Measurements from ENCODE around the gene ATP7B.
"Not testable (repeated sequence)": the region's sequence is repeated elsewhere in the genome, so short reads cannot be mapped to it uniquely, and the experiment has no call there.

ATP7B gene

DNA sequence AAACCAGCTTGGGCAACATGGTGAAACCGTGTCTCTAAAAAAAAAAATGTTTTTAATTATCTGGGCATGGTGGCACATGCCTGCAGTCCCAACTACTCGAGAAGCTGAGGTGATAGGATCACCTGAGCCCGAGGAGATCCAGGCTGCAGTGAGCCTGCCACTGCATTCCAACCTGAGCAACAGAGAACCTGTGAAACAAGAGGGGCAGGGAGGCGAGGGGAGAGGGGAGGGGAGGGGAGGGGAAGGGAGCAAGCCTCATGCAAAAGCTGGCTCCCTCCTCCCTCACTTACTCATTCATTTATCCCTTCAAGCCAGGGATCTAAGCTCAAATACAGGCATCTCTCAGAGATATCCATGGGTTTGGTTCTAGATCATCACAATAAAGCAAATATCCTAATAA, 8.9 kb downstream of the ATP7B start:
- DNase-seq (ENCODE audit: low read depth in 1 of 2, low spot score in 1 of 2), result peak in 1 of 2 experiments; percentile 47
- in situ Hi-C loops (cut with HindIII; ENCODE audit: low pct_unique_long_range_greater_than_20kb, low sequenced_read_pairs), result no loop called here
- no peak for TF ChIP-seq JUND (IDR thresholded peaks at IDR 0.05; ENCODE audit: low read depth)

DNA sequence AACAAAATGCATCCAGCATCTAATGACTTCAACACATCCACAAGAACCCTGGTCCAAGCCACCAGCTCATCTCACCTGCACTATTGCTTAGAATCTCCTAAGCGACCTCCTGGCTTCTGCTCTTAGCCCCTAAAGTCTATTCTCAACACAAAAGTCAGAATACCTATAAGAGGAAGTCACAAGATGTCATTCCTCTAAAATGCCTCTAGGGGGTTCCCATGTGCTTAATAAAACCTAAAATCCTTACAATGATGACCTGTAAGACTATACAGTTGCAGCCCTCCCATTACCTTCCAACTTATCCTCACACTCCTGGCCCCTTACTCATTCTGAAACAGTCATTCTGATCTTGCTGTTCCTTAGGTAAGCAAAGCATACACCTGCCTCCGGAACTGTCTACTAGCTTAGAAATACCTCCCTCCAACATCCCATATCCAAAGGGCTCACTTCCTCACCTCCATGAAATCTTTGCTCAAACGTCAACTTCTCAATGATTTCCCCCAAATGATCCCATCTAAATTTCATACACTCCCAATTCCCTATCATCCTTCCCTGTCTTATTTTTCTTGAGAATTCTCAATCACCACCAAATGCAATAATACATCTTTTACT, 10.0 kb downstream of the ATP7B start:
- in situ Hi-C loops (cut with HindIII; ENCODE audit: low pct_unique_long_range_greater_than_20kb, low sequenced_read_pairs), result no loop called here
- no peak for TF ChIP-seq JUND (IDR thresholded peaks at IDR 0.05; ENCODE audit: low read depth)
- DNase-seq (ENCODE audit: low read depth in 1 of 2, low spot score in 1 of 2), result peak in 1 of 2 experiments; percentile 58

DNA sequence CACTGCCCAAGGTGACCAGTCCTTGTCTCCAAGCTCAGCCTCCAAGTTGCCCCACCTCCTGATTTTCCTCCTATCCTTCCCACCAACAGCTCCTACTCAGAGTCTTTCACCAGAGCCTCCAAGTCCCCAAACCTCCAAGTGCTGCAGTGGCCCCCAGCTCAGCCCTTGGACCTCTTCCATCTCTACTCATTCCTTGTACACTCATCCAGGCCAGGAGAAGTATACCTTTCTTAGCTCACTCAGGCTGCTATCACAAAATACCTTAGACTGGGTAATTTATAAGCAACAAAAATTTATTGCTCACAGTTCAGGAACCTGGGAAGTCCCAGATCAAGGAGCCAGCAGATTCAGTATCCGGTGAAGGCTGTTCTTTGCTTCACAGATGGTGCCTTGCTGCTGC, 11.3 kb downstream of the ATP7B start:
- no peak for DNase-seq (ENCODE audit: low read depth in 1 of 2, low spot score in 1 of 2)
- in situ Hi-C loops (cut with HindIII; ENCODE audit: low pct_unique_long_range_greater_than_20kb, low sequenced_read_pairs), result no loop called here
- no peak for TF ChIP-seq JUND (IDR thresholded peaks at IDR 0.05; ENCODE audit: low read depth)

DNA sequence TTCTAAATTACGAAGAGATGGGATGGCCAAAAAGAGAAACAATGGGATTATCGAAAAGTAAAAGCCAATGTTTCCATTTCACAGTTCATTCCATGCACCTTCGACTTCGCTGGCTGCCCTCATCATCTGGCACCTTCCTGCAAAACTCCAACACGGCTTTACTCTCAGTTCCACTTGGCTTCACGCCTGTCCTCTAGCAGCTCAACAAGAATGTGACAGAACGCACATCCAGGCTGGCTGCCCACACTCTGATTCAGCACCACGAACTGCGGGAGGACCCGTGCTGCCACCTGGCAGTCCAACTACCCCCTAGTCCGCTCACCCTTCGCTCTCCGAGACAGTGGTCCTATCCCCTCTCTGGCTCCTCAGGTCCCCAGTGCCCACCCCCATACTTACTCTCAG, 11.7 kb downstream of the ATP7B start:
- DNase-seq (ENCODE audit: low read depth in 1 of 2, low spot score in 1 of 2), result peak in 1 of 2 experiments; percentile 67
- TF ChIP-seq JUND (IDR thresholded peaks at IDR 0.05; ENCODE audit: low read depth), result no peak
- in situ Hi-C loops (cut with HindIII; ENCODE audit: low pct_unique_long_range_greater_than_20kb, low sequenced_read_pairs), result no loop called here

DNA sequence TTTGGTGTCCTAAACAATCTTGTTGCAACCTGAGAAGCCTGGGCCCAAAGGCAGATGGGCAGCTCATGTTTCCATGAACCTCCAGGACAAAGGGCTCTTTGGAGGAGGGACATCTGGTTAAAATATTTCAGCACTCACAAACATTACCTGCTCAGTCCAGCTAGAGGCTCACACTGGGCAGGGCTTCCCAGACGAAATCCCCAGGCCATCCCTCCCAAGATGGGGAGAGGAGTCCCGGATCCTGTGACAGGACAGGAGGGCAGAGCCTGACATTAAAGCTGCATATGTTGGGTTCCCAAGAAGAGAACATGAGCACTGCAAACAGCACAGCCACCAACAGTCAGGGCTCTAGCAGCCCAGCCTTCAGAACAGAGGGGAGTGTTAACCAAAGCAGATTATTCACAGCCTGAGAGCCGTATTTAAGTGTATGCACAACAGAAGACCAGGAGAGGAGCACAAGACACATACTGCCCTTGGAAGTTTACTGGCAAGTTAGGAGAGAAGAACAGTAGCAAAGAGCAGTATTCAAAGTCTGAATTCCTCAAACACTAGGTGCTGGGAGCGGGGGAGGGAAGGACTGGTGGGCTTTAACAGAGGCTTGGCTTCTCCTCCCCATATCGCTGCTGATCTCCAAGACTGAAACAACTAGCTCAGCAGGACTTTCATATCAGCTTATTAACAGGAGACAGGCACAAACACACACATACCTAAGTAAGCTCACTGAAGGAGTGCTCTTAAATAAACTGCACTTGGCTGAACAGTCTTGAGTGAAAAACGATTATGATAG, 12.3 kb downstream of the ATP7B start:
- in situ Hi-C loops (cut with HindIII; ENCODE audit: low pct_unique_long_range_greater_than_20kb, low sequenced_read_pairs), result no loop called here
- peak in 1 of 2 experiments; percentile 81 for DNase-seq (ENCODE audit: low read depth in 1 of 2, low spot score in 1 of 2)
- TF ChIP-seq JUND (IDR thresholded peaks at IDR 0.05; ENCODE audit: low read depth), result no peak

DNA sequence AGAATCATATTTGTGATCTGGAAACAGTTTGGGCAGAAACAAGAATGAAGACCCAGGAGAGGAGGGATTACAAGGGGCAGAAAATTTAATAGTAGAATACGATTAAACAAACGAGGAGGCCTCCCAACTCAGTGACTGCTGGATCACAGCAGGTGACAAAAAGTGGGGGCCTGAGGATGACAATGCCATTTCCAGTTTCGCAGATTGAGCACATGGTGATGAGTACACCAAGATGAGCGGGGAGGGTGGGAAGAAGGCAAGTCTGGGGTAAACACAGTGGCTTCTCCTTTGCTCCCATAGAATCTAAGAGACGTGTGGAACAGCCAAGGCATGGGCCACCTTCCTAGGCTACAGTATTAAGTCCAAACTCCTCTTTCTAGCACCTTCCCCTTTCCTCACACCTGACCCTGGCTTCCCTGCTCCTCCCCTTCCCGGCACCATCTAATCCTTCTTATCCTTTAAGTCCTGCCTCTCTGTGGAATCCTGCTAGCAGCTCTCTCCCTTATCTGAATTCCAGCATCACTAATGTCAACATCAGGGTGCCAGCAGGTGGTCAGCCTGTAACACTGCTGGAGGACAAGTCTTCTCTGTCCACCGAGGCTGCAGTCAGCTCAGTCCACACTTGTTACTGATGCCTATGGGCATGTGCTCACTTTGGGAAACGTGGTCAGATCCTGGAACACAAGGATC, 13.5 kb downstream of the ATP7B start:
- in situ Hi-C loops (cut with HindIII; ENCODE audit: low pct_unique_long_range_greater_than_20kb, low sequenced_read_pairs), result no loop called here
- TF ChIP-seq JUND (IDR thresholded peaks at IDR 0.05; ENCODE audit: low read depth), result no peak
- peak in 1 of 2 experiments; percentile 76 for DNase-seq (ENCODE audit: low read depth in 1 of 2, low spot score in 1 of 2)

DNA sequence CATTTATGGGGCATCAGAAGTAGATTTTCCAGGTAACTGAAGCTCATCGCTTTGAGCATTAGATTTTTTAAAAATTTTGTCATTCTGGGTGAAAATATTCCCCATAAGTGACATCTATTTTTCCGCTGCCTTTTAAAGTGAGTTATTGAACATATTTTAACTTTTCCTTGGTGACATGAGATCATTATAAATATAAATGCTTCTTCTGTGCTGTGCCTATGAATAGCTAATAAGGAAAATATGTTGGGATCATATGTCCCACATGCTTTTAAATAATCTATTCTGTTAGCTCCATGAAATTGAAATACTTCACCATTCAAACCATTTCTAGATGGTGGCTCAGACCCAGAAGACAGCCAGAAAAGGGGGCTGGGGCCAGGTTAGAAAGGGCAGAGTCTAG, 14.1 kb downstream of the ATP7B start:
- in situ Hi-C loops (cut with HindIII; ENCODE audit: low pct_unique_long_range_greater_than_20kb, low sequenced_read_pairs), result no loop called here

DNA sequence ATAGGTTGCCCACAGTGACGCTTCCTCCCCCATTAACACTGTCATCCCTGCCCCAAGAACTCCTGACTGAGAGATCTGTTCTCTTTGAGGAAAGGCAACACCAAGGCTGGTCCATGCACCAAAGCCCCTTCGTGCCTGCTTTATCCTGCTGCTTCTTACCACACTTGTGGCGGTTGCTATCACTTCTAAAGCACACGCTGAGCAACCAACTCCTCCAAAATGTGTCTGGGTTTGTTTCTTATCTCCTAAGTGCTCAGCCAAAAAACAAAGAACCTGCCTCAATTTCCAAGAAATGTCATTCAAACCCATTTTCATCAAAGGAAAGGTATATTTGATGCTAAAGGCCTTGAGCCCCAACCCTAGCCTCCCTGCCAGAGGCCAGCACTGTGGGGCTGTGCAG, 14.6 kb downstream of the ATP7B start:
- no peak for DNase-seq (ENCODE audit: low read depth in 1 of 2, low spot score in 1 of 2)
- in situ Hi-C loops (cut with HindIII; ENCODE audit: low pct_unique_long_range_greater_than_20kb, low sequenced_read_pairs), result no loop called here
- TF ChIP-seq JUND (IDR thresholded peaks at IDR 0.05; ENCODE audit: low read depth), result no peak

More for the DNA sequence above, 14.1 kb downstream of the ATP7B start:
- no peak for TF ChIP-seq JUND (IDR thresholded peaks at IDR 0.05; ENCODE audit: low read depth)
- no peak for DNase-seq (ENCODE audit: low read depth in 1 of 2, low spot score in 1 of 2)

DNA sequence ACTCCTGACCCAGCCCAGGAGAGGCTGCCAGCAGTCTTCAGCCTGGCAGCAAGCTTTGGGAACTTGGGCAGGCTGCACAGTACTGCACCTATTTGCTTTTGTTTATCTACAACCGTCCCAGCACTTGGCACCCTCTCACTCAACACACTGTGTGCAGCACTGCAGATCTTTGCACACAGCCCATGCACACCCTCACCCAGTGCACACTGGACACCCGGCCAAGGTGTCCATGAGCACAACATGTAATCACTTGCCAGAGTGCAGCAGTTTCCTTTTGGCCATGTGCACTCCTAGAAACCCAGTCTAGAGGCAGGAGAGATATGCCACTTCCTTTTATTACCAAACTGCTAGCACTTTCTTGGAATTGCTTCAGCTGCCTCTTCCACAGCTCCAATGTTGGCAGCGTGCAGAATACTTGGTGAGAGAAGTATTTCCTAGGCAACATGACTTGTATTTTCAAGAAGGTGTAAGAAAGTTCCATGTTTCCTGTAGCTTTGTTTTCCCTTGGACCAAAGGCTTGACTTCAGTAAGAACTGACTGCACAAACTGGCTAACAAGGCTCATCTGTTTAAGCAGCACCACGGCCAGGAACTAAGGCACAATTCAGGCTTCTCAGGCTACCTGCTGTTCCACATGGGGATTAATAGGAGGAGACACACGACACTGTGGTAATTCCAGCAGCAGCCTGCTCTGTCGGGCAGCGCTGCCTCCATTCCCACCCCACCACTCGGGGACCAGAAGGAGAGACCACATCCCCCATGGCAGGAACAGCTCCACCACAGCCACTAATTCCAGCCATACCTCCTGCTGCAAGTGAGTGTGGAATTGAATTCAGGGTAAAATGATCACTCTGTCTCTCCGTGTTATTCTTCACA, 15.3 kb downstream of the ATP7B start:
- no peak for TF ChIP-seq JUND (IDR thresholded peaks at IDR 0.05; ENCODE audit: low read depth)
- in situ Hi-C loops (cut with HindIII; ENCODE audit: low pct_unique_long_range_greater_than_20kb, low sequenced_read_pairs), result no loop called here
- DNase-seq (ENCODE audit: low read depth in 1 of 2, low spot score in 1 of 2), result peak in 1 of 2 experiments; percentile 71

DNA sequence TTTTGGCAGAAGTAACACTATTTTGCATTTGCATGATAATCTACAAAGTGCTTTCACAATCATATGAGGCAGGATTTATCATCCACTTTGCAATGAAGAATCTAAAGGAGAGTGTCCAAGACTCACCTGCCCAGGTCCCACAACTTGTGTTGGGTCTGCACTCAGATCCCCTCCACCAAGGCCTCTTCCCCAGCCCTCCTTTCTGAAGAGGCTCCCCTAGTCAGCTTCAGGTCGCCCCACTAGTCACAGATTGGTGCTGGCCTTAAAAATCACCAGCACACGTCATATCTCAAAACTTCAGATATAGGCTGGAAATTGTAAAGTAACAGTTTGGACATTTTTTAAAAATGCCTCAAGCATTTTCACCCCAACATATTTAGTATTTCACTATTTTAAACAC, 17.5 kb downstream of the ATP7B start:
- no peak for TF ChIP-seq JUND (IDR thresholded peaks at IDR 0.05; ENCODE audit: low read depth)
- in situ Hi-C loops (cut with HindIII; ENCODE audit: low pct_unique_long_range_greater_than_20kb, low sequenced_read_pairs), result no loop called here
- DNase-seq (ENCODE audit: low read depth in 1 of 2, low spot score in 1 of 2), result no peak

DNA sequence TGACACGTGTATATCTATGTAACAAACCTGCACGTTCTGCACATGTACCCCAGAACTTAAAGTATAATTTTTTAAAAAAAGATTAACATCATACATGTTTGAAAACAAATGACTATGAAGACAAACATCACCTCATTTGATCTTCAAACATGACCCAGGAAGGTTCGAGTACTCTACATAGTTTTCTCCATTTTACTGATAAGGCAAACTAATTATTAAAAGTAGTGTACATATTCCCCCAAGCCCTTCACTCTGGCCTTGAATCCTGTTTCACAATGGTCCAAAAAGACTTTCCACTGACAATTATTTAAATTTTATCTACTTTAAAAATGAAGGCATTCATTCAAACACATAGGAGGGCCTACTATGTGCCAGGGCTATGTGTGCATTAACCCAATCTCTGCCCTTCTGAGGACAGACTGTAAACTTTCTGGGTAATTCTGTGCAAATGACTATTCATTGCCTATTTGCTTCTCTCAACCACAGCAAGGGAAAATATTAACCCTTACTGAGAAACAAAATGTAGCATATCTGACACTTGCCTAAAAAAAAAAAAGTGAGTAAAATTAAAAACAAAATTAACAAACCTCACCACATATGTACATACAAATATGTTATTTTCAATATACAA, 22.1 kb downstream of the ATP7B start:
- no peak for DNase-seq (ENCODE audit: low read depth in 1 of 2, low spot score in 1 of 2)
- in situ Hi-C loops (cut with HindIII; ENCODE audit: low pct_unique_long_range_greater_than_20kb, low sequenced_read_pairs), result no loop called here
- no peak for TF ChIP-seq JUND (IDR thresholded peaks at IDR 0.05; ENCODE audit: low read depth)

DNA sequence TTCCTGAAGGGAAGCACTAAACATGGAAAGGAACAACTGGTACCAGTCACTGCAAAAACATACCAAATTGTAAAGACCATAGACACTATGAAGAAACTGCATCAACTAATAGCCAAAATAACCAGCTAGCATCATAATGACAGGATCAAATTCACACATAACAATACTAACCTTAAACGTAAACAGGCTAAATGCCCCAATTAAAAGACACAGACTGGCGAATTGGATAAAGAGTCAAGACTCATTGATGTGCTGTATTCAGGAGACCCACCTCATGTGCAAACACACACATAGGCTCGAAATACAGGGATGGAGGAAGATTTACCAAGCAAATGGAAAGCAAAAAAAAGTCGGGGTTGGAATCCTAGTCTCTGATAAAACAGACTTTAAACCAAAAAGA, 26.3 kb downstream of the ATP7B start:
- in situ Hi-C loops (cut with HindIII; ENCODE audit: low pct_unique_long_range_greater_than_20kb, low sequenced_read_pairs); DNase-seq (ENCODE audit: low read depth in 1 of 2, low spot score in 1 of 2): not testable (repeated sequence)

DNA sequence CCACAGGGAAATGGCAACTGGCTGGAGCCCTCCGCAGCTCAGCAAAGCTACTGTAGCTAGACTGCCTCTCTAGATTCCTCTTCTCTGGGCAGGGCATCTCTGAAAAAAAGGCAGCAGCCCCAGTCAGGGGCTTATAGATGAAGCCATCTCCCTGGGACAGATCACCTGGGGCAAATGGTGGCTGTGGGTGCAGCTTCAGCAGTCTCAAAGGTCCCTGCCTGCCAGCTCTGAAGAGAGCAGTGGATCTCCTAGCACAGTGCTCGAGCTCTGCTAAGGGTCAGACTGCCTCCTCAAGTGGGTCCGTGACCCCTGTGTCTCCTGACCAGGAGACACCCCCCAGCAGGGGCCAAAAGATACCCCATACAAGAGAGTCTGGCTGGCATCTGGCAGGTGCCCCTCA, 28.0 kb downstream of the ATP7B start:
- in situ Hi-C loops (cut with HindIII; ENCODE audit: low pct_unique_long_range_greater_than_20kb, low sequenced_read_pairs); DNase-seq (ENCODE audit: low read depth in 1 of 2, low spot score in 1 of 2): not testable (repeated sequence)

Measured in T47D (cell line).